Endothelial cell of umbilical vein (primary cell): ENCODE results near the gene MS4A6E. TPM values are rescaled to one million over a fixed set of nuclear protein-coding genes. Genes with fewer than 3 reads are reported as not detected.

Experiments used
- BruUV-seq: library from RNA; stranded (reverse); fragments of 400-500 nt; replicated peaks from 2 replicates; lab custom pipeline; 2021; lab: Mats Ljungman, UMichigan
- CTCF ChIA-PET: fragments of 300-600, 350-600 bp; sonication (Branson Sonifier 250); formaldehyde crosslinking; loops from one replicate; lab custom pipeline; 2021; ENCODE audit warnings: antibody characterized with exemption, inconsistent platforms; lab: Charles Lee
- POLR2A ChIA-PET: fragments of 300-600, 350-600 bp; sonication (Branson Sonifier 250); formaldehyde crosslinking; loops from one replicate; lab custom pipeline; 2021; ENCODE audit warnings: antibody characterized with exemption, inconsistent platforms; lab: Charles Lee
- DNase-seq: peaks from one replicate; pipeline ENCODE4 v3.0.0-alpha.2; 2011; ENCODE audit warnings: low read depth, low spot score
- FAIRE-seq: peaks from 2 replicates; lab custom pipeline; 2011; peaks lifted over from hg19 to GRCh38; lab: Jason Lieb, UNC
- H2AFZ ChIP-seq: 2 replicates; pipeline ENCODE4 v1.6.0; 2012; ENCODE audit warnings: low read depth, low read length, control low read depth, inconsistent platforms
- H3K27ac ChIP-seq: 2 replicates; pipeline ENCODE4 v1.5.1; 2011; ENCODE audit warnings: low read depth, mild to moderate bottlenecking, control low read depth, low read length, moderate library complexity; ENCODE audit not compliant: insufficient read depth
- H3K27me3 ChIP-seq, 2 experiments: 2 replicates each; pipeline versions ENCODE4 v1.6.0 to v1.6.1; 2011; ENCODE audit warnings: low read length in 2 of 2, mixed read lengths in 1 of 2; ENCODE audit not compliant: control insufficient read depth in 2 of 2, insufficient read depth in 2 of 2
- H3K36me3 ChIP-seq, 2 experiments: 2 replicates in 1 of 2; 3 replicates in 1 of 2; pipeline ENCODE4 v1.5.1; 2011; ENCODE audit warnings: low read length in 2 of 2, mild to moderate bottlenecking in 1 of 2, moderate library complexity in 1 of 2; ENCODE audit not compliant: control insufficient read depth in 2 of 2, insufficient read depth in 2 of 2; ENCODE audit errors: extremely low read depth in 1 of 2
- H3K4me1 ChIP-seq: 3 replicates; pipeline ENCODE4 v1.5.1; 2011; ENCODE audit warnings: mild to moderate bottlenecking, low read length; ENCODE audit not compliant: control insufficient read depth, insufficient read depth; ENCODE audit errors: extremely low read depth
- H3K4me2 ChIP-seq: 2 replicates; pipeline ENCODE4 v1.6.1; 2011; ENCODE audit warnings: low read length, control low read depth, mixed read lengths; ENCODE audit not compliant: insufficient read depth
- H3K4me3 ChIP-seq, 3 experiments: fragments of 200-600 bp in 1 of 3; sonication (generic), shearing (Covaris generic) in 1 of 3; replicated peaks in 1 of 3; 2 replicates each; pipeline ENCODE4 v1.5.1; 2011 to 2016; ENCODE audit warnings: control low read depth in 3 of 3, low read length in 3 of 3, mild to moderate bottlenecking in 2 of 3, inconsistent platforms in 1 of 3, low read depth in 1 of 3, moderate library complexity in 1 of 3; ENCODE audit not compliant: insufficient read depth in 1 of 3
- H3K79me2 ChIP-seq: 2 replicates; pipeline ENCODE4 v1.6.0; 2012; ENCODE audit warnings: low read length, inconsistent platforms; ENCODE audit not compliant: control insufficient read depth, insufficient read depth
- H3K9ac ChIP-seq: replicated peaks from 2 replicates; pipeline ENCODE3; 2011; ENCODE audit warnings: low read length, control low read depth; ENCODE audit not compliant: insufficient read depth; ENCODE audit errors: extremely low read depth
- H3K9me1 ChIP-seq: replicated peaks from 3 replicates; pipeline ENCODE4 v1.6.0; 2011; ENCODE audit warnings: mild to moderate bottlenecking, low read length; ENCODE audit not compliant: control insufficient read depth, insufficient read depth; ENCODE audit errors: extremely low read depth
- H3K9me3 ChIP-seq: replicated peaks from 2 replicates; pipeline ENCODE4 v1.5.1; 2012; ENCODE audit warnings: low read length, inconsistent platforms; ENCODE audit not compliant: control insufficient read depth, insufficient read depth
- H4K20me1 ChIP-seq: replicated peaks from 2 replicates; pipeline ENCODE3; 2011; ENCODE audit warnings: mild to moderate bottlenecking, low read length; ENCODE audit not compliant: control insufficient read depth, insufficient read depth; ENCODE audit errors: extremely low read depth
- CTCF ChIP-seq, 2 donors: IDR thresholded peaks; 1 replicate in 1 of 2; 2 replicates in 1 of 2; pipeline ENCODE4 v1.5.1; 2011; ENCODE audit warnings: low read length in 2 of 2, mild to moderate bottlenecking in 2 of 2, moderate library complexity in 2 of 2, control low read depth in 1 of 2, inconsistent platforms in 1 of 2, low read depth in 1 of 2; ENCODE audit not compliant: insufficient read depth in 1 of 2; ENCODE audit errors: extremely low read depth in 1 of 2
- EZH2 ChIP-seq: IDR thresholded peaks from 2 replicates; pipeline ENCODE4 v1.6.1; 2012; ENCODE audit warnings: borderline replicate concordance, low read depth, mild to moderate bottlenecking, moderate library complexity, low read length, inconsistent platforms; ENCODE audit not compliant: severe bottlenecking
- FOS ChIP-seq: IDR thresholded peaks from 2 replicates; pipeline ENCODE4 v1.6.1; 2011; ENCODE audit warnings: mild to moderate bottlenecking, low read length, moderate library complexity, borderline replicate concordance; ENCODE audit not compliant: insufficient read depth
- GATA2 ChIP-seq: IDR thresholded peaks from 2 replicates; pipeline ENCODE4 v1.7.0; 2011; ENCODE audit warnings: low read depth, mild to moderate bottlenecking, moderate library complexity, mixed read lengths, low read length; ENCODE audit not compliant: insufficient read length, insufficient read depth
- JUN ChIP-seq: IDR thresholded peaks from 2 replicates; pipeline ENCODE4 v1.6.1; 2011; ENCODE audit warnings: borderline replicate concordance, low read depth; ENCODE audit not compliant: insufficient read length, insufficient read depth
- MAX ChIP-seq: IDR thresholded peaks from 2 replicates; pipeline ENCODE4 v1.6.1; 2011; ENCODE audit not compliant: insufficient read depth, insufficient read length
- MYC ChIP-seq: IDR thresholded peaks from one replicate; pipeline ENCODE4 v1.6.1; 2011; ENCODE audit warnings: mild to moderate bottlenecking, low read depth, low read length
- POLR2A ChIP-seq: IDR thresholded peaks from 2 replicates; pipeline ENCODE4 v1.6.1; 2012; ENCODE audit warnings: low read depth, mild to moderate bottlenecking, control low read depth, low read length
- POLR2AphosphoS5 ChIP-seq: IDR thresholded peaks from 2 replicates; pipeline ENCODE4 v1.6.1; 2012; ENCODE audit warnings: low read depth, mild to moderate bottlenecking, control low read depth, low read length, moderate library complexity; ENCODE audit not compliant: insufficient read depth
- dilution Hi-C: fragments of 300-500 bp; cut with MboI; formaldehyde crosslinking; loops from one replicate; pipeline ENCODE4 v1.15.0; 2019; ENCODE audit warnings: low sequenced_read_pairs; ENCODE audit not compliant: extremely low pct_ligation_motif_present
- intact Hi-C: fragments of 100-400 bp; cut with micrococcal nuclease; formaldehyde crosslinking; loops from one replicate; pipeline ENCODE4 v1.10.0; 2022
- polyA plus RNA-seq, 4 experiments: library from polyadenylated mRNA; depleted of rRNA in 3 of 4; stranded (reverse) in 3 of 4; unstranded in 1 of 4; fragments of >200 nt; gene quantifications; 2 replicates each; pipeline versions ENCODE4 v1.2.1 to v1.2.3, GENCODE V29; 2011 to 2012; ENCODE audit warnings: missing spikeins in 1 of 4
- total RNA-seq: library from RNA; stranded (reverse); gene quantifications from 2 replicates; pipeline ENCODE4 v1.2.3, GENCODE V29; 2021

The MS4A6E gene
- total and polyA plus RNA-seq, 2 donors (not counting 3 experiments of a cell fraction or from before 2014, with no cell fraction given), result not detected

- DNase-seq, result no peak
- Histone ChIP-seq H3K36me3 (no peaks in the 10 kb centered on the region), H3K9ac (no peak within 1 kb of the TSS), H3K9me1 (no peaks in the 10 kb centered on the region), H3K79me2 (no peaks in the 10 kb centered on the region), H3K4me3 (no peak within 1 kb of the TSS), H3K27me3 (no peaks in the 10 kb centered on the region), H4K20me1 (no peaks in the 10 kb centered on the region), H3K9me3 (no peaks in the 10 kb centered on the region), H3K27ac (no peak within 1 kb of the TSS), H3K4me2 (no peak within 1 kb of the TSS), H2AFZ (no peak within 1 kb of the TSS), H3K4me1 (peaks cover 10% of the 10 kb centered on the region)
- no TSS peak for BruUV-seq
- ChIA-PET CTCF (interaction anchor here (1.0 to 1.4 kb wide), 2 partner anchors 17 to 54 kb away, joined by 3 to 5 read pairs; no protein-coding TSS in a partner anchor), POLR2A (no interaction called here)
- dilution Hi-C loops (no loop called here), intact Hi-C loops (no loop called here)
- TF ChIP-seq FOS (no peak), JUN (no peak), POLR2AphosphoS5 (no peak), MYC (no peak), MAX (no peak), GATA2 (no peak), POLR2A (no peak), CTCF (IDR thresholded peaks at IDR 0.05; ENCODE audit: extremely low read depth in 1 of 2, insufficient read depth in 1 of 2, low read depth in 1 of 2, low read length in 2 of 2) (no peak), EZH2 (no peak)
- FAIRE-seq, result no peak
Observed at GRCh38 chr11:60280412-60280811, 46.6 kb upstream of the MS4A6E start, which contains the start of gene MS4A4A. TSS of gene MS4A4A (plus strand) at chr11:60280666. CDS start at chr11:60280676, 10 bp downstream.
